DMS 273 treated with DMSO at 0.1 percent for 48 hours (cell line): Measurements from ENCODE around the gene MICAL3.
"Not testable (repeated sequence)": the region's sequence is repeated elsewhere in the genome, so short reads cannot be mapped to it uniquely, and the experiment has no call there.

Source experiments
- DNase-seq: peaks from one replicate; lab custom pipeline; 2025; lab: John Stamatoyannopoulos, UW

Gene MICAL3

DNA sequence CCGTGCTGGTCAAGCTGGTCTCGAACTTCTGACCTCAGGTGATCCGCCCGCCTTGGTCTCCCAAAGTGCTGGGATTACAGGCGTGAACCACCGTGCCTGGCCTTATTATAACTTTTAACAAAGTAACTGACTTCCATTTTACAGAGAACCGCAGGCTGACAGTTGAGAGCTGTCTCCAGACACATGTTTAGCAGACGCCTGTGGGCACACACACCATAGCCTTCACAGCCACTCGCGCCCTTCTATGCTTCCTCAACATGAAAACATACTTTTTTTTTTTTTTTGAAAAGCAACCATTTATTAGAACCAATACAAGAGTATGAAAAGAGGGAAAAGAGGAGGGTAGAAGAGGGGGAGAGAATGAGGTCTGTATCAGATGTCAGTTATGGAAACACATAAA, 260.9 kb downstream of the MICAL3 start:
- not testable (repeated sequence) for DNase-seq

DNA sequence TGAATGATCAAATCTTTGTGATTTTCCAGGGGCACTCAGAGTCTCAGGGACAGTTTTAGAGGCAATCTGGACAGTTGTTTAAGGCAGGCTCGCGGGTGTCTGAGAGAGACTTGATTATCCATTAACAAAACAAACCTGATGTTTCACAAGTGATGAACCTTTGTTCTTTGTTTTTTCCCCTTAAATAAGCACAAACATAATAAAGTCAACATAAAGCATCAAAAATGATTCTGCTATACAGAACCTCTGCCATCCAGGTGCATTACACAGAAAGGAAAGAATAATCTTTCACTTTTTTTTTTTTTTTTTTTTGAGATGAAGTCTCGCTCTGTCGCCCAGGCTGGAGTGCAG, 263.2 kb downstream of the MICAL3 start:
- no peak for DNase-seq

DNA sequence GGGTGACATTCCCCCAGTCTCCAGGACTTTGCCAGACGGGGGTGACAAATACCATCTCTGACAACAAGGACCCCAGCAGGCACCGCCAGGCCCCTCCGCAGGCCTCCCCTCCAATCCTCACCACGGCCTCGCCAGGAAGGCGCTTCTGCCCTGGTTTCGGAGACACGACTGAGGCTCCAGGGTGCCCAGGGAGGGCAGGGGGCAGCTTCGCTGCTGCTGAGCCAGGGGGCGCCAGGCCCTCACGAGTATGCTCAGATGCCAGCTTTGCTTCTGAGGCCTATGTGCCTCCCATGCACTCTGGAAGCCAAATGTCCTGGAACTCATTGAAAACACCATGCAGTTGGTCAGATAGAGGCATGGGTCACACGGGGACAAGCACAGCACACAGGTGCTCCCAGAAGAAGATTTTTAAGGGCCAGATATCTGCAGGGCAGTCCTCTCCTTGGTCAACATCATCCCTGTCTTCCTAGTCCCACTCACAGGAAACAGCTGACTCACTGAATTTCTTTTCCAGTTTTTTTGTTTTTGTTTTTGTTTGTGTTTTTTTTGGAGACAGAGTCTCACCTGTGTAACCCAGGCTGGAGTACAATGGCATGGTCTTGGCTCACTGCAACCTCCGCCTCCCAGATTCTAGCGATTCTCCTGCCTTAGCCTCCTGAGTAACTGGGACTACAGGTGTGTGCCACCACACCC, 270.0 kb downstream of the MICAL3 start:
- no peak for DNase-seq

DNA sequence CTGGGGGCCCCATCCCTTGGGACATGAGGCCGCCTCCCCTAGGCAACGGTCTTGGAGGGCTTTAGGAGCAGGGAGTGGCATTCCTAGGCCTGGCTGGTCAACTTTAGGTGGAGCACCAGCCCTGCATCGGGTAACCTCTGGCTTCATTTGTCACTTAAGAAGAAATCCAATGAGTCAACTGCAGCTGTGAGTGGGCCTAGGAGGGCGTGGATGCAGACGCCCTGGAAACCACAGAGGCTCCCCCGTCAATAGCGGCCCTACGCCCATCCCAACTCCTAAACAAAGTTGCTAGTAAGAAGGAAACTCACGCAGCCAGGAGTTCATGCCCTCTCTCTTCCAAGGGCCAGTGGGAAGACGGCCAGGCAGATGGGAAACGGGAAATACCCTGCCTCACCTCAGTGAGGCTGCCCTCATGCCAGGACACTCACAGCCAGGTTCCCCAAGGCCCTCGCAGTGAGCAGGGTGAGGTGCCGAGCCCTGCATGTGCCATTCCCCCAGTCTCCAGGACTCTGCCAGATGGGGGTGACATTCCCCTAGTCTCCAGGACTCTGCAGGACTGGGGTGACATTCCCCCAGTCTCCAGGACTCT, 270.9 kb downstream of the MICAL3 start:
- no peak for DNase-seq

DNA sequence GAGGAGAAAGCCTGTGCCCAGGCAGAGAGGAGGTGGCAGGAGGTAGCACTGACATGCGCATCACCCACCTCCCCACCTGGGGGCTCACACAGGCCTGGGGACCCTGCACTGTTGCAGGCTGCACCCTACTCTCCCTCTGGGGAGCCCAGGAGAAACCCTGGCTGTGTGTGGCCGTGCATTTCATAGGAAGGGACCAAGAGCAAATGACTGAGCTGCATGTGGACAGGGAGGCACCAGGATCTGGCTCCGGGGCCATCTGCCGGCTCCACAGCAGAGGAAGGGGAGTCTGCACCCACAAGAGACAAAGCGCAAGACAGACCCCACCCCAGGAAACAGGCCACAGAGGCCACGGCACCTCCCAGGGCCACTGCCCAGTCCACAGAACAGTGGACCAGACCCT, 272.8 kb downstream of the MICAL3 start:
- DNase-seq: no peak

DNA sequence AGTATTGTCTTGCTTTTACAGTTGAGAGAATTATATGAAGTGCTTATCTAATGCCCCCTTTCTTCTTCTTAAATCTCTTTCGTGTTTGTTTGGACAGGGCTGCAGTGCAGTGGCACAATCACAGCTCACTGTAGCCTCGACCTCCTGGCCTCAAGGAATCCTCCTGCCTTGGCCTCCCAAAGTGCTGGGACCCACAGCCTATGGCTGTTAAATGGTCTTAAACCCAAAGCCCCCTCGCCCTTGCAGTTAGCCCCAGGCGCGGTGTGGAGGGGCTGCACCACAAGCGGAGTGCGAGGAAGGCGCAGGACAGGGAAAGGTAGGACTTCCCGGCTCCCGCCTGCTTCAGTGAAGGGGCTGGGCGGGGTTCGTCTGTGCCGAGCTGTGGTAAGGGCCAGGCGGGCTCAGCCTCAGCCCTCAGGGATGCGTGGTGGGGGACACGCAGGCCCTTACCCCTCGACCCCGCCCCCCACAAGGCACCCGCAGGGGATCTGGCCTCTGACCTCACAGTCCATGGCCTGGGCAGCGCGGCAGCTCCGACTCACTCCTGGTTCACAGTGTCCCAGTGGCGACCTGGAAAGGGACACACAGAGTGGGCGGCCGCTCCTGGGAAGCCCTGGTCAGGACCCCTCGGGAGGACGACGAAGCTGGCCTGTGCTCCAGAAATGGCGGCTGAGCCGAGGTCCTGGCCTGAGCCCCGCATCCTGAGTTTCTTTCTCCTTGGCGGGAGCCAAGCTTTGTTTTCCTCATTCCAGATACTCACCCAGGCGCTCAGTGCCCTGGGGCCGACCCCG, 274.6 kb downstream of the MICAL3 start:
- no peak for DNase-seq

DNA sequence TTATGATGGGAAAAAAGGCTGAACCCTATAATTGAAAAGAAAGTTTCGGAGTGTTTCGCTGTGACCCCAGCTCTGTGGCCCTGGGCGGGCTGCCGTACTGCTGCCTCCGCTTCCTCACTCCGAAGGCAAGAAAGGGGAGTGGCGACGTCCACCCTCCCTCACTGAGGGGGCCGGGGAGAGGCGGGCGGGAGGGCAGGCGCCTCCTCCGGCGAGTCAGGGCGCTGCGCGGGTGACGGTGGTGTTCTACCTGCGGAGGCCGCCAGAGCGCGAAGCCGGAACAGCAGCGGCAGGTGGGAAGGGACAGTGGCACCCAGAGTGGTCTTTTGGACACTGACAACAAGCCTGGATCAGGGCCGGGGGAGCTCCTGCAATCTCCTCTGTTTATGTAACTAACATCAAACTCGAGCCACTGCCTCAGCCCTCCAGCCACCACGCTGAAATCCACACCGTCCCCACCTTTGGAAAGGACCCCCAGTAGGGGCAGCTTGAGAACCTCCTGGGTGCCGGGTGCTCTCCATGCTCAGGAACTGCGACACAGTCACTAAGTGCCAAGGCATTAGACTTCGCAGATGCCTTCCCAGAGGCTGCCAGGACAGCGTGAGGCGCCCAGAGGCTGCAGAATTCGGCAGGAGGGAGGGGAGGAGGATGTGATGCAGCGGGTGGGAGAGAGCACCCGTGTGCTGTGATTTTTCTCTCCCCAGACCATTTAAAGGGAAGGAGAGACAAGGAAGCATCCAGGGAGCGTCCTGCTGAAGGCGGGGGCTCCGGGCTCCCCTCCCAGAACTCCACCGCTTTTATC, 275.6 kb downstream of the MICAL3 start:
- no peak for DNase-seq

DNA sequence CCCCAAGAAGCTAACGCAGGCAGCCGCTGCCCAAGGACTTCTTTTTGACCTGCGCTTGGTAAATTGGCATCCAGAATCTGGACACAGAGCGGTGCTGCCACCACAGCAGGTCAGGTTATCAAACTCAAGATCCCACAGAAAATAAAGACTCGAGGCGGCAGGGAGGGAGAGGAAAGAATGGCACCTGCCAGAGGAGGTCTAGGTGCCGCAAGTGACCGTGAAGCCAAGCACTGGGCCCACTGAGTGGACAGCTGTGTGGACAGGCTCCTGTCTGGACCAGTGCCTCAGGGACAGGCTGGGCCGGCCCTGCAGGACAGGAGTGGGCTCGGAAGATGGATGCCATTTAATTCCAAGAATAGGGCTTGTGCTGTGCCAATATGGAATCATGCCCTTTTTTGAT, 277.4 kb downstream of the MICAL3 start:
- DNase-seq: no peak

DNA sequence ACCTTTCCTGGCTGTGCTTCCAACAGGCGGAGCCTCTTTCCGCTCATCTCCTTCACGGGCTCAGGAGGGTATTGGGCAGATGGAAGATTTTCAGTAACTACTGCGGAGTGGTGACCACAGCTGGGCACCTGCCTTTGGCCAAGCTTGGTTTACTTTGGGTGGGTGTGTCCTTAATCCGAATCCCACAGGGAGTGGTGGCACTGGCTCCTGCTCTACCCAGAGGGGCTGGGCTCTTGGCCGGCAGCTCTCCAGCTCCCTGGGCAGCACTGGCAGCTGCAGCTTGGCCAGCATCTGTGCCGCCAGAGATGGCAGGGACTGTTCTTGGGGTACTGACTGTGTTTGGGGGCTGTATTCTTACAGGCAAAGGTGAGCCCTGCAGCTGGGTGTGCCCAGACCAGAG, 279.9 kb downstream of the MICAL3 start:
- no peak for DNase-seq

DNA sequence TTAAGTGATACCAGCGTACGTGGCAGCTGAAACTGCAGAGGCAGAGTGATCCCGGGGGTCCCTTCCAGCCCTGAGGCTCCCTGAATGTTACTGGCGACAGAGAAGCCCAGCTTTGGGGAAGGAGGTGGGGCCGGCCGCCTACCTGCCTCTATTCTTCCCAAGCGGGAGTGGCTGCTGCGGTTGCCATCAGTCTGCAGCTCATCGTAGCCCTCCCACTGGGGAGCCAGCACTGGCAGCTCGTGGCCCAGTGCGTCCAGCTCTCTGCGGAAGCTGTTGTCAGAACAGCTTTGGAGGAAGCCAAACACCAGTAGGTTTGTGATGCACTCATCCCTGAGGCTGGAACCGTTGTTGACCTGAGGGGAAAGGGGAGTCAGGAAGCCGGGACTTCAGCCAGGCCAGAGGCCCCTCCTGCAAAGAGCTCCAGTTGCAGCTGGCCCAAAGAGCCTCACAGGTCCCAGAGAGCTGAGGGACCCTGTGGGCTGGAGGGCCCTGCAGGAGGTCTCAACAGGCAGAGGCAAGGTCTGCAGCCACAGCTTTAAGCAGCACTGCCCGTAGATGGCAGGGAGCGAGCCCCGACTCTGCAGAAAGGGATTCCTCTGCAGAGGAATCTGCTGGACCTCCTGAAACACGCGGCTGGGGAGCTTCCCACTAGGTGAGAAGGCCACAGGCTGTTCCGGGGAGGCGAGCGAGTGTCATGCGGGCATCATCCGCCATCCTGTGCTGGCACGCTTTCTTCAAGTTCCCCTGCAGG, 280.5 kb downstream of the MICAL3 start:
- DNase-seq: no peak

DNA sequence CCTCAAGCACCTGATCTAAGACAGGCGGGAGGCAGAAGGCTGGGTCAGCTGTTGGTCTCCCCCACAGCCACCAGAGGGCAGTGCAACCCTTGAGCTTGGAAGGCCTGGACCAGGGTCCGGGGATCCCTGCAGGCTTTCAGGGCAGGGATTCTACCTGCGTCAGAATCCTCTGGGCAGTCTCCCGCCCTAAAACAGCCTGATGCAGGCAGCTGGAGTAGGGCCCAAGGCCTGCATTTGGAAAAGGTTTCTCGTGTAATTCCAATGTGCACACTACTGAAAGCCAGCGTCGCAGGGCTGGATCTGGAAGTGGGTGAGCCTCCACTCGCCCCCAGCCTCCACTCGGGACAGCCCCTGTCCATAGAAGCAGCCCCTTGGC, 281.8 kb downstream of the MICAL3 start:
- DNase-seq: no peak

DNA sequence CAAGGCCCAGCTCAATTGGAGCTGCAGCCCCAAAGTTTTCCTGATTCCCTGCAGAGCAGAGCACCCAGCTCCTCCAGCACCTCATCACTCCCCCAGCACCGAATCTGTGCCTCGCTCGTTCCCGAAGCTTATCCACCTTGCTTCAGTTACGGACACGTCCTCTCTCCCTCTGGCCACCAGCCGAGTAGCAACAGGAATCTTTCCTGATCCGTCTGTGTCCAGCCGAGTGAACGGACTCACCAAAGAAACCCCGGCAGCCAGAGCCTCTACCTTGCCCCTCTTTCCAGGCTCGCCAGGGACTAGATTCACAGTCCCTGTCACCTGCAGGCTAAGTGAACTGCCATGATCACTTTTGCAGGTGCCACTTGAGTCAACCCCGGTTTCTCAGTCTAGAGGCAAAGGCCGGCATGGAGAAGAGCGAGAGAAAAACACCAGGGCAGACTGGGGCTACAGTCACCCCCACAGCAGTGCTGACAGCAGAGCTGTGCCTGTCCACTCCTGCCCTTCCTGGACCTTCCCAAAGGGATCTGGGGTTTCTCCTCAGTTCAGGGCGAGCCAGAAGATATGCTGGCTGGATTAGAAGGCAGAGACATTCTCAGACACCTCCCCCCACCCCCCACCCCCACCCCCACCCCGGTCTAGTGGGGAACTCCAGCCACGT, 282.4 kb downstream of the MICAL3 start:
- DNase-seq: no peak

DNA sequence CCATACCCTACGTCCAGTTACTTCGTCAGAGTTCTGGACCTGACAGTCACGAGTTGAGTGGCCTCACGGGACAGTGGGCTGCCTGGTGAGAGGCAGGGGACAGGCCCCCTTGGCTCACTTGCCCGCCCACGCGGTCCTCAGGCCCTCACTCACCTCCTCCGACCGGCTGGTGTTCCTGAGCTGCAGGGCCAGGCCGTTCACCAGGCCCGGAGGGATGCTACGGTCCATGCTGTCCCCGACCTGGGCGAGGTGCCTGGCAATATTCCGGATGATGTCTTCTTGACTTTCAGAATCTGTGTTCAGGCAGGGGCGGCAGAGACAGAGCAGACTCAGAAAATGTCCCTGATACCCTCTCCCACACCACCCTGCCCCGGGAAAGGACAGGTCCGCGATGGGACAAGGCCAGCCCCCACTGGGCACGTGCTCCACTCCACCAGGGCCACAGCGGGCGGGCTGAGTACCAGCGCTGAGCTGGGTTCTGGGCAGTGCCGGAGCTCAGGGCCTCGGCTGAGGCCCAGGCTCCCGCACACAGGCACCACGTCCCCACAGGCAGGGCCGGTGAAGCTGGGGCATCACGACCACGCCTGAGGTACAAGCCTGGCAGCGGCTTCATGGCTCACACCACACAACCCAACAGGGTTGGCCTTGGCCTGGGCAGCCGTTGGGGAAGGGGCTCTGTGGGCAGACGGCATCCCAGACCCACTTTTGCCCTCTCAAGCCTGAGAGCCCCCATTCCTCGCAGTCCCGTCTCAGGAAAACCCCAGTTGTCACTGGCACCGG, 285.0 kb downstream of the MICAL3 start:
- DNase-seq: no peak

DNA sequence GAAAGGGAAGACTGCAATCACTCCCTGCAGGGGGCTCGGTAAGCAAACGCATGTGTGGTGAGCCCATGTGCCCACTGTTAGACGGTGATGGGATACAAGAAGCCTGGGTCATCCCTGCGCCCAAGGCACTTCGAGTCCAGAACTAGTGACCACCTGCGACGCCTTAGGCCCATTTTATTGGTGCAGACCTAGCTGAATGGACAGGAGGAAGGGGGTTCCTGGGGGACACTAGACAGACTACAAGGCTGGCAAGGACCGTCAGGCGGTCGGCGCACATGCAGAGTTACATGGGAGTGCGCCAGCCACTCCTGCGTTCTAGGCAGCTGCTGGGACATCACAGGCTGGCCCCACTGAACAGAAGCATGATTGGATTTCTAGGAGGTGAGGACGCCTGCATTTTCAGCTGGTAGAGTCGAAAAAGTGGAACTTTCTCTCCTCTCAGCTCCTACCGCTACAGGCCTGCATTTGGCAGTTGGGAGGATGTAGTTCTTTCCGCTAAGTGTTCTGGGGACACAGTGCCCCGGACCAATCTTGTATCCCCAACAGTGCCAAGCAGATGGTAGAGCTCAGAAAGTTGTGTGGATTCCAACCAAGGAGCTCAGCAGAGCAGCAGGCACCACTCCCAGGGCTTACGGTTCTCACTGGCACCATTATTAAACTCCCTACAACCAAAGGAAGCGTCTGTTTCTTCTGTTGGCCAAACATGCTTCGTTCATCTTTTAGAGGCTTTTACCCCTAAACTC, 285.8 kb downstream of the MICAL3 start:
- no peak for DNase-seq
